ENCODE results near the gene NTN5. TPM values are rescaled to one million over a fixed set of nuclear protein-coding genes. Genes with fewer than 3 reads are reported as not detected.

Gene NTN5
- total and polyA plus RNA-seq, 10 of the 15 experiments (the other 5 are each of a cell fraction or from before 2014, with no cell fraction given): 0.07 to 0.22 TPM; not detected in 8

DNA sequence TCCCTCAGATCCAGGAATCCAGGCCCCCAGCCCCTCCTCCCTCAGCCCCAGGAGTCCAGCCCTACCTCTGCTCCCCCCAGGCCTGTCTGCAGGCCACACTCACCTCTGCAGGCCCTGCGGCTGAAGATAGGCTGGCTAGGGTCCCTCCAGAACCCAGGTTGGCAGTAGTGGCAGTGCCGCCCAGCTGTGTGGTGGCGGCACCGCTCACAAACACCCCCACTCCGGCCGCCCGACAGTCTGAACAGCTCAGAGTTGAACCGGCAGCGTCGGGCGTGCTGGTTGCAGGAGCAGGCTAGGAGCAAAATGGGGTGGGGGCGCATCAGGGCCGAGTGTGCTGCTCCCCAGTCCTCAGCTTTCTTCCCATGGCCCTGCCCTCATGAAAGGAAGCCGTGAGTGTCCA is 8.3 kb downstream of the NTN5 start (continued):
- no peak for TF ChIP-seq CBX3 (IDR thresholded peaks at IDR 0.05; ENCODE audit: borderline replicate concordance, low read depth)
- TF ChIP-seq ETV6 (conservative IDR thresholded peaks at IDR 0.05 in 1 of 2, IDR thresholded peaks at IDR 0.05 in 1 of 2; ENCODE audit: borderline replicate concordance in 1 of 2, low read depth in 1 of 2): no peak
- TF ChIP-seq NR2C2 (IDR thresholded peaks at IDR 0.05; ENCODE audit: borderline replicate concordance, control insufficient read depth, insufficient read length, low read depth): no peak
- TF ChIP-seq CBFB (IDR thresholded peaks at IDR 0.05; ENCODE audit: low read depth): no peak
- TF ChIP-seq KAT2A (conservative IDR thresholded peaks at IDR 0.05; ENCODE audit: control insufficient read depth, low read depth, low read length): no peak
- no peak for TF ChIP-seq MYB (IDR thresholded peaks at IDR 0.05; ENCODE audit: borderline replicate concordance, low read depth, low read length)
- TF ChIP-seq, protein P1, sequence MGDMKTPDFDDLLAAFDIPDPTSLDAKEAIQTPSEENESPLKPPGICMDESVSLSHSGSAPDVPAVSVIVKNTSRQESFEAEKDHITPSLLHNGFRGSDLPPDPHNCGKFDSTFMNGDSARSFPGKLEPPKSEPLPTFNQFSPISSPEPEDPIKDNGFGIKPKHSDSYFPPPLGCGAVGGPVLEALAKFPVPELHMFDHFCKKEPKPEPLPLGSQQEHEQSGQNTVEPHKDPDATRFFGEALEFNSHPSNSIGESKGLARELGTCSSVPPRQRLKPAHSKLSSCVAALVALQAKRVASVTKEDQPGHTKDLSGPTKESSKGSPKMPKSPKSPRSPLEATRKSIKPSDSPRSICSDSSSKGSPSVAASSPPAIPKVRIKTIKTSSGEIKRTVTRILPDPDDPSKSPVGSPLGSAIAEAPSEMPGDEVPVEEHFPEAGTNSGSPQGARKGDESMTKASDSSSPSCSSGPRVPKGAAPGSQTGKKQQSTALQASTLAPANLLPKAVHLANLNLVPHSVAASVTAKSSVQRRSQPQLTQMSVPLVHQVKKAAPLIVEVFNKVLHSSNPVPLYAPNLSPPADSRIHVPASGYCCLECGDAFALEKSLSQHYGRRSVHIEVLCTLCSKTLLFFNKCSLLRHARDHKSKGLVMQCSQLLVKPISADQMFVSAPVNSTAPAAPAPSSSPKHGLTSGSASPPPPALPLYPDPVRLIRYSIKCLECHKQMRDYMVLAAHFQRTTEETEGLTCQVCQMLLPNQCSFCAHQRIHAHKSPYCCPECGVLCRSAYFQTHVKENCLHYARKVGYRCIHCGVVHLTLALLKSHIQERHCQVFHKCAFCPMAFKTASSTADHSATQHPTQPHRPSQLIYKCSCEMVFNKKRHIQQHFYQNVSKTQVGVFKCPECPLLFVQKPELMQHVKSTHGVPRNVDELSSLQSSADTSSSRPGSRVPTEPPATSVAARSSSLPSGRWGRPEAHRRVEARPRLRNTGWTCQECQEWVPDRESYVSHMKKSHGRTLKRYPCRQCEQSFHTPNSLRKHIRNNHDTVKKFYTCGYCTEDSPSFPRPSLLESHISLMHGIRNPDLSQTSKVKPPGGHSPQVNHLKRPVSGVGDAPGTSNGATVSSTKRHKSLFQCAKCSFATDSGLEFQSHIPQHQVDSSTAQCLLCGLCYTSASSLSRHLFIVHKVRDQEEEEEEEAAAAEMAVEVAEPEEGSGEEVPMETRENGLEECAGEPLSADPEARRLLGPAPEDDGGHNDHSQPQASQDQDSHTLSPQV (IDR thresholded peaks at IDR 0.05): no peak
- TF ChIP-seq ESRRA (IDR thresholded peaks at IDR 0.05; ENCODE audit: low read length): no peak
- TF ChIP-seq SMAD5 (IDR thresholded peaks at IDR 0.05; ENCODE audit: low read depth): no peak

DNA sequence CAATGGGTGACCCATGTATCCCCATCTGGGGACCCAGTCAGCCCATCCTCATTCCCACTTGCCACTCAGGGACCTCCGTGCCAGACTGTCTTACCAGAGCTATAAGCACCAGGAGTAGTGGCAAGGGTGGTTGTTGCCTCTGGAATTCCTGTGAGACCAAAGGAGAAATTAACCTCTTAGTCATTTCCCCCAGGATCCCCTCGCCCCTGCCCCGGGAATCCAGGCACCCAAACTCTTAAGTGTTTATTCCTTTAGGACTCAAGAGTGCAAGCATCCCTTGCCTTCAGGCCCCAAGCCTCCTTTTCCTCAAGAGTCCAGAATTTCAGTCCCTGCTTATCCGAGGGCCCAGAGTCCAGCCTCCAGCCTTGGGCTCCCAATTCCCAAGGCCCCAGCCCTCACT is 9.2 kb downstream of the NTN5 start:
- POLR2A ChIA-PET: no interaction called here
- no peak overlapping the region for H3K9ac ChIP-seq (ENCODE audit: control insufficient read depth, insufficient read depth, low read length)
- TF ChIP-seq SMC3 (IDR thresholded peaks at IDR 0.05; ENCODE audit: borderline replicate concordance, low read length) (no peak), HDAC2 (IDR thresholded peaks at IDR 0.05) (no peak), RAD21 (IDR thresholded peaks at IDR 0.05; ENCODE audit: insufficient read depth, low read depth, low read length) (no peak)
- TF ChIP-seq, protein P2, sequence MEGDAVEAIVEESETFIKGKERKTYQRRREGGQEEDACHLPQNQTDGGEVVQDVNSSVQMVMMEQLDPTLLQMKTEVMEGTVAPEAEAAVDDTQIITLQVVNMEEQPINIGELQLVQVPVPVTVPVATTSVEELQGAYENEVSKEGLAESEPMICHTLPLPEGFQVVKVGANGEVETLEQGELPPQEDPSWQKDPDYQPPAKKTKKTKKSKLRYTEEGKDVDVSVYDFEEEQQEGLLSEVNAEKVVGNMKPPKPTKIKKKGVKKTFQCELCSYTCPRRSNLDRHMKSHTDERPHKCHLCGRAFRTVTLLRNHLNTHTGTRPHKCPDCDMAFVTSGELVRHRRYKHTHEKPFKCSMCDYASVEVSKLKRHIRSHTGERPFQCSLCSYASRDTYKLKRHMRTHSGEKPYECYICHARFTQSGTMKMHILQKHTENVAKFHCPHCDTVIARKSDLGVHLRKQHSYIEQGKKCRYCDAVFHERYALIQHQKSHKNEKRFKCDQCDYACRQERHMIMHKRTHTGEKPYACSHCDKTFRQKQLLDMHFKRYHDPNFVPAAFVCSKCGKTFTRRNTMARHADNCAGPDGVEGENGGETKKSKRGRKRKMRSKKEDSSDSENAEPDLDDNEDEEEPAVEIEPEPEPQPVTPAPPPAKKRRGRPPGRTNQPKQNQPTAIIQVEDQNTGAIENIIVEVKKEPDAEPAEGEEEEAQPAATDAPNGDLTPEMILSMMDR (IDR thresholded peaks at IDR 0.05 in 2 of 3, conservative IDR thresholded peaks at IDR 0.05 in 1 of 3; ENCODE audit: control insufficient read depth in 2 of 3, extremely low read depth in 1 of 3, insufficient read depth in 1 of 3, low read depth in 3 of 3, low read length in 3 of 3): no peak
- TF ChIP-seq, protein P3, sequence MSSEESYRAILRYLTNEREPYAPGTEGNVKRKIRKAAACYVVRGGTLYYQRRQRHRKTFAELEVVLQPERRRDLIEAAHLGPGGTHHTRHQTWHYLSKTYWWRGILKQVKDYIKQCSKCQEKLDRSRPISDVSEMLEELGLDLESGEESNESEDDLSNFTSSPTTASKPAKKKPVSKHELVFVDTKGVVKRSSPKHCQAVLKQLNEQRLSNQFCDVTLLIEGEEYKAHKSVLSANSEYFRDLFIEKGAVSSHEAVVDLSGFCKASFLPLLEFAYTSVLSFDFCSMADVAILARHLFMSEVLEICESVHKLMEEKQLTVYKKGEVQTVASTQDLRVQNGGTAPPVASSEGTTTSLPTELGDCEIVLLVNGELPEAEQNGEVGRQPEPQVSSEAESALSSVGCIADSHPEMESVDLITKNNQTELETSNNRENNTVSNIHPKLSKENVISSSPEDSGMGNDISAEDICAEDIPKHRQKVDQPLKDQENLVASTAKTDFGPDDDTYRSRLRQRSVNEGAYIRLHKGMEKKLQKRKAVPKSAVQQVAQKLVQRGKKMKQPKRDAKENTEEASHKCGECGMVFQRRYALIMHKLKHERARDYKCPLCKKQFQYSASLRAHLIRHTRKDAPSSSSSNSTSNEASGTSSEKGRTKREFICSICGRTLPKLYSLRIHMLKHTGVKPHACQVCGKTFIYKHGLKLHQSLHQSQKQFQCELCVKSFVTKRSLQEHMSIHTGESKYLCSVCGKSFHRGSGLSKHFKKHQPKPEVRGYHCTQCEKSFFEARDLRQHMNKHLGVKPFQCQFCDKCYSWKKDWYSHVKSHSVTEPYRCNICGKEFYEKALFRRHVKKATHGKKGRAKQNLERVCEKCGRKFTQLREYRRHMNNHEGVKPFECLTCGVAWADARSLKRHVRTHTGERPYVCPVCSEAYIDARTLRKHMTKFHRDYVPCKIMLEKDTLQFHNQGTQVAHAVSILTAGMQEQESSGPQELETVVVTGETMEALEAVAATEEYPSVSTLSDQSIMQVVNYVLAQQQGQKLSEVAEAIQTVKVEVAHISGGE (CRISPR knock-in tag; IDR thresholded peaks at IDR 0.05): no peak

More for the DNA sequence above, 9.2 kb downstream of the NTN5 start:
- SMC1A ChIA-PET (ENCODE audit: uncharacterized antibody, unreplicated experiment): no interaction called here
- no peak for FAIRE-seq
- 33% methylated on average over 4 of the region's 4 CpGs for WGBS (ENCODE audit: insufficient coverage, insufficient replicate concordance, low lambda C conversion rate, missing lambda C conversion rate)
- H3K4me3 ChIP-seq: no peak overlapping the region
- H3K4me2 ChIP-seq (ENCODE audit: control insufficient read depth, insufficient read depth): no peak overlapping the region
- in situ Hi-C loops (cut with MboI) (no loop called here), intact Hi-C loops (cut with micrococcal nuclease; ENCODE audit: unreplicated experiment) (loop anchor here (5.0 kb wide), 1 partner anchor 119 kb away; no protein-coding TSS in a partner anchor)
- no peaks in the 10 kb centered on the region for H3K79me2 ChIP-seq (ENCODE audit: control insufficient read depth, insufficient read depth, low read length)
- no peak for ATAC-seq
- H2AFZ ChIP-seq (ENCODE audit: control insufficient read depth, low read depth, low read length): no peak overlapping the region
- no peaks in the 10 kb centered on the region for H3K36me3 ChIP-seq (ENCODE audit: control insufficient read depth in 2 of 2, insufficient read depth in 2 of 2, low read length in 1 of 2)
- no peaks in the 10 kb centered on the region for H3K27me3 ChIP-seq (replicated peaks in 1 of 2; ENCODE audit: control insufficient read depth in 2 of 2, insufficient read depth in 2 of 2, low read length in 1 of 2)
- no peaks in the 10 kb centered on the region; the same call in 2 of the 3 replicates for H3K9me3 ChIP-seq (replicated peaks; ENCODE audit: control insufficient read depth, insufficient read depth, low read length)
- CTCF ChIA-PET: interaction anchor here (3.6 kb wide), 1 partner anchor 11 kb away, joined by 20 read pairs; no protein-coding TSS in a partner anchor
- no peak overlapping the region for H3K27ac ChIP-seq (ENCODE audit: control insufficient read depth, insufficient read depth)
- H4K20me1 ChIP-seq (ENCODE audit: control insufficient read depth, insufficient read depth): no peaks in the 10 kb centered on the region
- no TSS peak for BruUV-seq (replicated peaks)
- DNase-seq (ENCODE audit: low read depth, low spot score): no peak
- RAD21 ChIA-PET (ENCODE audit: unreplicated experiment): interaction anchor here (1.0 kb wide), 1 partner anchor 13 kb away, joined by 3 read pairs; no protein-coding TSS in a partner anchor
- peaks cover 9% of the 10 kb centered on the region for H3K4me1 ChIP-seq (ENCODE audit: control insufficient read depth, insufficient read depth, low read length)

Measured in GM12878 (cell line).